OCI-LY1 (cell line): ENCODE data around the gene CLCNKB.

ENCODE experiments used
- H2AFZ ChIP-seq: fragments of 200-600 bp; sonication (generic), shearing (Covaris generic); 2 replicates; pipeline ENCODE4 v1.6.0; 2014; ENCODE audit warnings: antibody characterized with exemption, mild to moderate bottlenecking, low read length
- H3F3A ChIP-seq: fragments of 200-600 bp; sonication (generic), shearing (Covaris generic); 2 replicates; pipeline ENCODE4 v1.6.0; 2014; ENCODE audit warnings: mild to moderate bottlenecking, antibody characterized with exemption, low read length, moderate library complexity; ENCODE audit not compliant: insufficient read depth
- H3K27ac ChIP-seq: fragments of 200-600 bp; sonication (generic); 2 replicates; pipeline ENCODE4 v1.5.1; 2014; ENCODE audit warnings: low read length, mixed run types, mild to moderate bottlenecking, low read depth; ENCODE audit not compliant: poor library complexity, severe bottlenecking
- H3K27me3 ChIP-seq: fragments of 200-600 bp; sonication (generic); 2 replicates; pipeline ENCODE4 v1.6.0; 2014; ENCODE audit warnings: antibody characterized with exemption, mild to moderate bottlenecking, low read length, moderate library complexity; ENCODE audit not compliant: insufficient read depth
- H3K36me3 ChIP-seq: fragments of 200-600 bp; sonication (generic); 2 replicates; pipeline ENCODE4 v1.6.1; 2014; ENCODE audit warnings: mild to moderate bottlenecking, antibody characterized with exemption, low read length, moderate library complexity, mixed read lengths; ENCODE audit not compliant: insufficient read depth
- H3K4me1 ChIP-seq: fragments of 200-600 bp; sonication (generic); 2 replicates; pipeline ENCODE4 v1.5.1; 2014; ENCODE audit warnings: mild to moderate bottlenecking, low read length, moderate library complexity; ENCODE audit not compliant: insufficient read depth, severe bottlenecking
- H3K4me2 ChIP-seq: fragments of 200-600 bp; sonication (generic), shearing (Covaris generic); 2 replicates; pipeline ENCODE4 v1.6.1; 2014; ENCODE audit warnings: low read length
- H3K4me3 ChIP-seq: fragments of 200-600 bp; sonication (generic); 2 replicates; pipeline ENCODE4 v1.5.1; 2014; ENCODE audit warnings: low read length, low read depth, mild to moderate bottlenecking, mixed read lengths; ENCODE audit not compliant: poor library complexity, severe bottlenecking
- H3K79me2 ChIP-seq: fragments of 200-600 bp; shearing (Covaris generic); 2 replicates; pipeline ENCODE4 v1.6.1; 2016; ENCODE audit warnings: mixed run types, low read length, mixed read lengths; ENCODE audit not compliant: insufficient read depth
- H3K9ac ChIP-seq: fragments of 200-600 bp; sonication (generic), shearing (Covaris generic); 2 replicates; pipeline ENCODE4 v1.6.1; 2014; ENCODE audit warnings: mild to moderate bottlenecking, low read length, mixed read lengths
- H3K9me2 ChIP-seq: fragments of 200-600 bp; sonication (generic), shearing (Covaris generic); 2 replicates; pipeline ENCODE4 v1.6.1; 2014; ENCODE audit warnings: low read depth, mild to moderate bottlenecking, low read length, mixed read lengths
- H3K9me3 ChIP-seq: fragments of 200-600 bp; shearing (Covaris generic); 2 replicates; pipeline ENCODE4 v1.6.1; 2014; ENCODE audit warnings: low read length, mixed read lengths
- H4K20me1 ChIP-seq: fragments of 200-600 bp; sonication (generic), shearing (Covaris generic); 2 replicates; pipeline ENCODE4 v1.6.0; 2016; ENCODE audit warnings: mild to moderate bottlenecking, low read length; ENCODE audit not compliant: insufficient read depth
- EZH2 ChIP-seq: fragments of 200-600 bp; sonication (generic), shearing (Covaris generic); IDR thresholded peaks from 2 replicates; pipeline ENCODE4 v1.8.0; 2017; ENCODE audit warnings: borderline replicate concordance, mixed run types, mild to moderate bottlenecking, antibody characterized with exemption, low read length, moderate library complexity, mixed read lengths
- TF ChIP-seq, protein P1 (sequence below): fragments of 200-600 bp; sonication (generic), shearing (Covaris generic); IDR thresholded peaks from 2 replicates; pipeline ENCODE4 v1.5.1; 2017; ENCODE audit warnings: mild to moderate bottlenecking, antibody characterized with exemption, low read length, moderate library complexity, mixed read lengths

The CLCNKB gene

DNA sequence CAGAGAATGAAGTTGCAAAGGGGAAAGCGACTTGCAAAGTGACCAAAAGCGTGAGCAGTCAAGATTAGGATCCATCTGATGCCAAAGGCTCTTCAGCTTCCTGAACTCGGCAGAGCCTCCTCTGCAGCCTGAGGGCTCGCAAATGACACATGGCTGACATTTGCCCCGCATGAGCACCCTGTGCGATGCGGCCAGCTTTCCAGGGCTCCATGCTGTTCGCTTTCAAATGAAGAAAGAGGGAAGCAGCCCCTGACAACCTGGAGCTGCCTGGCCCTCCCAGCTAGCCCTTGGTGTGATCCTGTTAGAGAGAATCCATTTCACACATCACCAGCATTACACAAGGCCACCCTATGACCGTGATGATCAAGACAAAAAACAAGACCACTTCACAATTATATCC, 50.0 kb downstream of the CLCNKB start:
- H3K4me2 ChIP-seq, result no peak overlapping the region
- no peaks in the 10 kb centered on the region for H3K4me1 ChIP-seq
- no peaks in the 10 kb centered on the region for H4K20me1 ChIP-seq
- TF ChIP-seq, protein P1, sequence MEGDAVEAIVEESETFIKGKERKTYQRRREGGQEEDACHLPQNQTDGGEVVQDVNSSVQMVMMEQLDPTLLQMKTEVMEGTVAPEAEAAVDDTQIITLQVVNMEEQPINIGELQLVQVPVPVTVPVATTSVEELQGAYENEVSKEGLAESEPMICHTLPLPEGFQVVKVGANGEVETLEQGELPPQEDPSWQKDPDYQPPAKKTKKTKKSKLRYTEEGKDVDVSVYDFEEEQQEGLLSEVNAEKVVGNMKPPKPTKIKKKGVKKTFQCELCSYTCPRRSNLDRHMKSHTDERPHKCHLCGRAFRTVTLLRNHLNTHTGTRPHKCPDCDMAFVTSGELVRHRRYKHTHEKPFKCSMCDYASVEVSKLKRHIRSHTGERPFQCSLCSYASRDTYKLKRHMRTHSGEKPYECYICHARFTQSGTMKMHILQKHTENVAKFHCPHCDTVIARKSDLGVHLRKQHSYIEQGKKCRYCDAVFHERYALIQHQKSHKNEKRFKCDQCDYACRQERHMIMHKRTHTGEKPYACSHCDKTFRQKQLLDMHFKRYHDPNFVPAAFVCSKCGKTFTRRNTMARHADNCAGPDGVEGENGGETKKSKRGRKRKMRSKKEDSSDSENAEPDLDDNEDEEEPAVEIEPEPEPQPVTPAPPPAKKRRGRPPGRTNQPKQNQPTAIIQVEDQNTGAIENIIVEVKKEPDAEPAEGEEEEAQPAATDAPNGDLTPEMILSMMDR, result no peak
- TF ChIP-seq EZH2, result no peak
- no peaks in the 10 kb centered on the region for H3K9me3 ChIP-seq
- H3F3A ChIP-seq, result no peaks in the 10 kb centered on the region
- peaks cover 21% of the 10 kb centered on the region for H3K27me3 ChIP-seq
- H3K9ac ChIP-seq, result no peak overlapping the region
- H3K79me2 ChIP-seq, result no peaks in the 10 kb centered on the region
- no peak overlapping the region for H3K4me3 ChIP-seq
- no peak overlapping the region for H2AFZ ChIP-seq
- no peaks in the 10 kb centered on the region for H3K9me2 ChIP-seq
- no peak overlapping the region for H3K27ac ChIP-seq
- H3K36me3 ChIP-seq, result no peaks in the 10 kb centered on the region

DNA sequence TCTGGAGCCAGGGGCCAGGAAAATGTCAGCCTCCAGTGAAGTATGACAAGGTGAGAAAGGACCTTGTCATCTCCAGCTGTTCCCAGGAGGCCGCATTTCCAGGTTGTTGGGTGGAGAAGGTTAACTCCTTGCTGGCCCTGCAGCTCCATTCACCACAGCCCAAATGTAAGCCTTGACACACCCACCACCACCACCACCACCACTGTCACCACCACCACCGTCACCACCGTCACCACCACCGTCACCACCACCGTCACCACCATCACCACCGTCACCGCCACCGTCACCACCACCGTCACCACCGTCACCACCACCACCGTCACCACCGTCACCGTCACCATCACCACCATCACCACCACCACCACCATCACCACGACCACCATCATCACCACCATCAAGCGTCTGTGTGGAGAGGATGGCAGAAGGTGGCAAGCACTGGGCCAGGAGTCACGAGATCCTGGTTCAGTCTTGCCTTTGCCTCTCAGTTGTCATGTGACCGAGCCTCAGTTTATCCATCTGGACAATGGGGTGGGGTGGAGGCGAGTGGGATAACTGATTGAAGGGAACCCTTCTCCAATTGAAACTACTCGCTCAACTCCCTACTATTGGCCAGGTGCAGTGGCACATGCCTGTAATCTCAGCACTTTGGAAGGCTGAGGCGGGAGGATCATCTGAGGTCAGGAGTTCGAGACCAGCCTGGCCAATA, 51.0 kb downstream of the CLCNKB start:
- Histone ChIP-seq H3K4me2 (no peak overlapping the region), H3K4me3 (no peak overlapping the region), H3F3A (no peaks in the 10 kb centered on the region), H3K4me1 (no peaks in the 10 kb centered on the region), H3K9ac (no peak overlapping the region), H3K36me3 (no peaks in the 10 kb centered on the region), H3K9me3 (no peaks in the 10 kb centered on the region), H3K27ac (no peak overlapping the region), H3K79me2 (no peaks in the 10 kb centered on the region), H3K27me3 (peaks cover 21% of the 10 kb centered on the region), H2AFZ (no peak overlapping the region), H3K9me2 (no peaks in the 10 kb centered on the region), H4K20me1 (no peaks in the 10 kb centered on the region)
- TF ChIP-seq, protein P1, result no peak
- TF ChIP-seq EZH2, result no peak

DNA sequence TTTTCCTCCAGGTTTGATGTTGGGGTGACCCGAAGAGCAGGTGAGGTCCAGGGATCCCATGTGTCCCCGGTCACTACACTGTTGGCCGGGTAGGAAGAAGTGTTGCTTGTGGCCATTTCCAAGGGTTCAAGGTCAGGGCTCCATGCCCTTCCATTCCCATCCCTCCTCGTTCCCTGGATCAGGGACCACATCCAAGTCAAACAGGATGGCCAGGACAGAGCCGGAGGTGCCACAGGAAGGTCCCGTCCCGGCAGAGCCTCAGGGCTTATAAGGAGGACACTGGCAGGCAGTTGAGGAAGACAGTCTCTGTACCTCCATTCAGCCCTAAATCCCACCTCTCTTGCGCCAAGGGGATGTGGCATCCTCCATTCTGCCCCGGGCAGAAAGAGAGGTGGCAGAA, 51.9 kb downstream of the CLCNKB start:
- no peak overlapping the region for H3K27ac ChIP-seq
- no peak overlapping the region for H3K9ac ChIP-seq
- H3K27me3 ChIP-seq, result peaks cover 21% of the 10 kb centered on the region
- TF ChIP-seq, protein P1, result no peak
- TF ChIP-seq EZH2, result no peak
- no peak overlapping the region for H3K4me2 ChIP-seq
- H3K79me2 ChIP-seq, result no peaks in the 10 kb centered on the region
- no peak overlapping the region for H2AFZ ChIP-seq
- H4K20me1 ChIP-seq, result no peaks in the 10 kb centered on the region
- no peaks in the 10 kb centered on the region for H3K36me3 ChIP-seq
- H3F3A ChIP-seq, result no peaks in the 10 kb centered on the region
- H3K4me1 ChIP-seq, result no peaks in the 10 kb centered on the region
- H3K9me2 ChIP-seq, result no peaks in the 10 kb centered on the region
- H3K4me3 ChIP-seq, result no peak overlapping the region
- H3K9me3 ChIP-seq, result no peaks in the 10 kb centered on the region
